Spinal cord (tissue), 10 donors: ENCODE results near the gene RBM3. TPM values are rescaled to one million over a fixed set of nuclear protein-coding genes. Genes with fewer than 3 reads are reported as not detected.
A peak's percentile ranks its signal among the peaks of the same experiment; 100 is the strongest.

ENCODE experiments used
- DNase-seq, 6 donors: peaks; one replicate each; pipeline versions ENCODE4 v3.0.0 to v3.0.0-alpha.2; 2013 to 2015; ENCODE audit warnings: low spot score in 6 of 6, low read depth in 4 of 6
- H3K27ac ChIP-seq: one replicate; pipeline ENCODE4 v1.5.1; 2013; ENCODE audit warnings: low read depth, low read length, control low read depth
- H3K27me3 ChIP-seq: one replicate; pipeline ENCODE4 v1.6.1; 2013; ENCODE audit warnings: low read length; ENCODE audit not compliant: control insufficient read depth, insufficient read depth
- H3K36me3 ChIP-seq: one replicate; pipeline ENCODE4 v1.6.1; 2013; ENCODE audit warnings: low read length; ENCODE audit not compliant: control insufficient read depth, insufficient read depth
- H3K4me1 ChIP-seq: one replicate; pipeline ENCODE4 v1.6.1; 2013; ENCODE audit warnings: low read length; ENCODE audit not compliant: control insufficient read depth, insufficient read depth
- H3K4me3 ChIP-seq: one replicate; pipeline ENCODE4 v1.5.1; 2013; ENCODE audit warnings: low read depth, low read length, control low read depth
- H3K9me3 ChIP-seq: one replicate; pipeline ENCODE4 v1.6.1; 2013; ENCODE audit warnings: low read length; ENCODE audit not compliant: control insufficient read depth, insufficient read depth
- WGBS: methylation state at CpG from one replicate; pipeline ENCODE4 v1.1.5; 2013; ENCODE audit warnings: missing lambda C conversion rate; ENCODE audit not compliant: insufficient coverage; 5-methylcytosine and 5-hydroxymethylcytosine counted together
- polyA plus RNA-seq, 2 donors: library from polyadenylated mRNA; unstranded; fragments of 120-200 nt; gene quantifications; one replicate each; pipeline ENCODE4 v1.2.1, GENCODE V29; 2013; ENCODE audit not compliant: insufficient read length in 2 of 2
- total RNA-seq, 2 donors: library from RNA; depleted of rRNA in 1 of 2; stranded (reverse); fragments of 120-200 nt in 1 of 2; fragments of >200 nt in 1 of 2; gene quantifications; one replicate each; pipeline versions ENCODE4 v1.2.3 to v1.2.4, GENCODE V29; 2013 to 2014
- donor health status: healthy.

Gene RBM3
- total and polyA plus RNA-seq, 4 donors, result 116 to 254 (median 187) TPM

- no peak overlapping the region for H3K27ac ChIP-seq
- no peak for DNase-seq
These were observed 17.0 kb downstream of the RBM3 start for GRCh38 chrX:48591255-48591791.

DNA sequence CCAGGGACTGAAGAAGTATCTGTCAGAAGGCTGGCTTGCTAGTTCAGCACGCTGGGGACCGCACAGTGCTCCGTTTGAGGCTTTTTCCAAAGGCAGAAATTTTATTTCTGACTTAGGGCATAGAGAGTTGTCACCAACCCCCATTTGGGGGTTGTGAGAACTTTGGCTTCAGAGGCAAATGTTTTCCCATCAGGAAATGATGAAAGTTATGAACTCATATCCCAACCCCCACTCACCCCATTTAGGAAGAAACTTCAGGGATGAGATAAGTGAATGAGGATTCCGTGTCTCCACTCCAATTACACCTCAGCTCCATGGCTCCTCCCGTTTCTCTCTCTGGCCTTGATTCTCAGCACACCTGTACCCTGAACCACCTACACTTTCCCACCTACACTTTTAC, 18.7 kb downstream of the RBM3 start:
- Histone ChIP-seq H3K4me3 (no peak overlapping the region), H3K27ac (no peak overlapping the region), H3K9me3 (no peaks in the 10 kb centered on the region), H3K4me1 (peaks cover under 1% of the 10 kb centered on the region), H3K36me3 (no peaks in the 10 kb centered on the region), H3K27me3 (no peaks in the 10 kb centered on the region)
- WGBS, result 78% methylated on average over 5 of the region's 5 CpGs
- DNase-seq, result no peak

More at GRCh38 chrX:48591255-48591791, 17.0 kb downstream of the RBM3 start:
- Histone ChIP-seq H3K9me3 (no peaks in the 10 kb centered on the region), H3K4me1 (no peaks in the 10 kb centered on the region), H3K36me3 (no peaks in the 10 kb centered on the region), H3K4me3 (no peak overlapping the region), H3K27me3 (no peaks in the 10 kb centered on the region)
- 77% methylated on average over 7 of the region's 9 CpGs for WGBS

DNA sequence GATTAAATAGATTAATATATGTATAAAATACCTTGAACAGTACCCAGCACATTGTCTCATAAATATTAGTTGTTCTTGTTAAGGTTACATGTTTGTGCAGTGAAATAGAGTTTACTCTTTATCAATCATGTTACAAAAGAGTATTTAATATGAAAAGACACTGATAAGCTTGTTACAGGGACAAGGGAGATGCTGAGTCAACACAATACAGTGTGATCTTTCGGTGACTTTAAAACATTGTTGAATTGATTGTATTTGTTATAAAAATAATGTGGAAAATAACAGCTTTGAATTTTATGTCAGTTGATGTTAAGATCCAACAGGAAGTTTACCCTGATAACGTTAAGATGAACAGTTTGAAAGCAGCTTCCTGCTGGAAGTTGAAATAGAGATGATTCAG, 21.6 kb downstream of the RBM3 start:
- H3K27ac ChIP-seq, result no peak overlapping the region
- H3K4me1 ChIP-seq, result peaks cover 10% of the 10 kb centered on the region
- WGBS, result 50% methylated on average over 1 of the region's 2 CpGs
- no peak overlapping the region for H3K4me3 ChIP-seq
- no peaks in the 10 kb centered on the region for H3K9me3 ChIP-seq
- no peak for DNase-seq
- peaks cover 23% of the 10 kb centered on the region for H3K36me3 ChIP-seq
- H3K27me3 ChIP-seq, result no peaks in the 10 kb centered on the region

DNA sequence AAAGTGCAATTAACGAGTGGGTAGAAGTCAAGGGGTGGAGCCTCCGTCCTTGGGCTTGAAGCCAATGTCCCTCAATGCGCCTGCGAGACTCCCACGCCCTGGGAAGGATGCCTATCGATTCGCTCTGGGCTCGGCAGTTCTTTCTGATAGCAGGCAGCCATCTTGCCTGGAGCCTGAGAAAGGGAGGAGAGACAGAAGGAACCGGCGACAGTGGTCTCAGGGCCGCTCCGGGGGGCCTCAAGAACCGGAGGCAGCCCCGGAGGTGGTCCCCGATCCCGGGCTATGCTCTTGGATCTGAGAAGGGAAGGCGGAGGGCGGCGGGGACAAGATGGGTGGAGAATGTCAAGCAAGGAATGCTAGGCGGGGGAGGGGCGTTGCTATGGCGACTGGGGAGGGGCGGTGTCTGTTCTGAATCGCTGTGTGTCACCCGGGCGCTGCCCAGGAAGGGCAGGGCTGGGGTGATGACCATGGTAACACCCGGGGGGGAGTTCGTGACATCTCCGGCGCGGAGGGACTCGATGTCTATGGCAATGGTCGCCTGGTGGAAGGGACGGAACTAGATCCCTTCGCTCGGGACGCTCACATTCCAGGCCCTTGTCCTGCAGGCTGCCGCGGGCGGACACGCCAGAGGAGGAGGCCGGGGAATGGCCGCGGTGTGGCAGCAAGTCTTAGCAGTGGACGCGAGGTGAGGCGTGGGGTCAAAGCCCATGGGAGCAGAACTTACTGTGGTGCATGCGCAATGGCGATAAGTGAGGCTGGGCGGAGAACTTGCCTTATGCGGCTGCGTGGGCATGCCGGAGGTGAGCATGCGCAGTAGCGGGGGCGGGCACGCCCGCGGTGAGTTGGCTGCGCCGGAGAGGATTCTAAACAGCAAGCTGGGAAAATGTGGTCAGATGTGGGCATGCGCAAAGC, 23.3 kb downstream of the RBM3 start, which contains the start of gene WDR13:
Gene WDR13 (plus strand): TSS at position 140 of the 912 bp plus-strand sequence. CDS start 505 bp downstream, at position 645.
- Histone ChIP-seq H3K4me3 (peak within 1 kb of the TSS; percentile 76), H3K9me3 (no peaks in the 10 kb centered on the region), H3K27me3 (no peaks in the 10 kb centered on the region), H3K36me3 (peaks cover 38% of the 10 kb centered on the region), H3K27ac (peak within 1 kb of the TSS; percentile 99), H3K4me1 (peaks cover 10% of the 10 kb centered on the region)
- 31% methylated on average over 60 of the region's 62 CpGs for WGBS
- DNase-seq, result peak; percentile 71 to 98 (median 78)

- Histone ChIP-seq H3K4me3 (peak overlapping the region; percentile 76), H3K27me3 (no peaks in the 10 kb centered on the region), H3K27ac (no peak overlapping the region), H3K4me1 (peaks cover 10% of the 10 kb centered on the region), H3K36me3 (peaks cover 42% of the 10 kb centered on the region), H3K9me3 (no peaks in the 10 kb centered on the region)
- DNase-seq, result no peak
- 90% methylated on average over 24 of the region's 25 CpGs for WGBS
These were observed 24.3 kb downstream of the RBM3 start for GRCh38 chrX:48598614-48599013.

DNA sequence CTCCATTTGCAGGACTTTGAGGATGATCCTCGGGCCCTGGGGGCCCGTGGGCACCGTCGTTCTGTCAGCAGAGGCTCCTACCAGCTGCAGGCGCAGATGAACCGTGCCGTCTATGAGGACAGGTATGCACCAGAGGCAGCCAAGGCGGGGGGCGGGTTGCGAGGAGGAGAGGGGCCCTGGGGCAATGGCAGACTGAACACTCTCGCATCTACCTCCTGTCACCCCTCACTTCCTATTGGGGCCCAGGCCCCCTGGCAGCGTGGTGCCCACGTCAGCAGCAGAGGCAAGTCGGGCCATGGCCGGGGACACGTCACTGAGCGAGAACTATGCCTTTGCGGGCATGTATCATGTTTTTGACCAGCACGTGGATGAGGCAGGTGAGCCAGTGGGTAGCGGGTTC, 25.1 kb downstream of the RBM3 start:
- 90% methylated on average over 19 of the region's 20 CpGs for WGBS
- H3K36me3 ChIP-seq, result peaks cover 48% of the 10 kb centered on the region
- no peak overlapping the region for H3K4me3 ChIP-seq
- DNase-seq, result no peak
- no peaks in the 10 kb centered on the region for H3K9me3 ChIP-seq
- H3K27me3 ChIP-seq, result no peaks in the 10 kb centered on the region
- H3K4me1 ChIP-seq, result peaks cover 10% of the 10 kb centered on the region
- H3K27ac ChIP-seq, result no peak overlapping the region

GRCh38 chrX:48600226-48600625, 25.9 kb downstream of the RBM3 start:
- Histone ChIP-seq H3K9me3 (no peaks in the 10 kb centered on the region), H3K4me3 (no peak overlapping the region), H3K4me1 (peaks cover 10% of the 10 kb centered on the region), H3K27me3 (no peaks in the 10 kb centered on the region), H3K36me3 (peaks cover 57% of the 10 kb centered on the region), H3K27ac (no peak overlapping the region)
- no peak for DNase-seq
- WGBS, result 82% methylated on average over 15 of the region's 19 CpGs

DNA sequence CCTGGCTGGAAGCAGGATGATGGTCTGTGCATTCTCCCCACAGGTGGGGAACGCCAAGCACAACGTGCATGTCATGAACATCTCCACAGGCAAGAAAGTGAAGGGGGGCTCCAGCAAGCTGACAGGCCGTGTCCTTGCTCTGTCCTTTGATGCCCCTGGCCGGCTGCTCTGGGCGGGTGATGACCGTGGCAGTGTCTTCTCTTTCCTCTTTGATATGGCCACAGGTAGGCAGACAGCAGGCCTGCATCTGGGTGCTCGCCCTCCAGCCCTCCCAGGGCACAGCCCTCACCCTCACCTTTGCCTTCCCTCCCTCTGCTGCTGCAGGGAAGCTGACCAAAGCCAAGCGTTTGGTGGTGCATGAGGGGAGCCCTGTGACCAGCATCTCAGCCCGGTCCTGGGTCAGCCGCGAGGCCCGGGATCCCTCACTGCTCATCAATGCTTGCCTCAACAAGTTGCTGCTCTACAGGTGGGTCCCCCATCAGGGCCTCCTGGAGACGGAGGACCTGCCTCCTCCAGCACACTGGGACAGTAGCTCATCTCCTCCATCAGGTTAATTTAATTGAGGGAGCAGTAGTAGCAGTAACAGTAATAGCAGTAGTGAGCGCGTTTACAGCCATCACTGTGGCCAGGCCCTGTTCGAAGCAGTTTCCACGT, 27.6 kb downstream of the RBM3 start:
- H3K4me3 ChIP-seq, result no peak overlapping the region
- H3K36me3 ChIP-seq, result peaks cover 61% of the 10 kb centered on the region
- no peak overlapping the region for H3K27ac ChIP-seq
- 75% methylated on average over 12 of the region's 17 CpGs for WGBS
- peaks cover 10% of the 10 kb centered on the region for H3K4me1 ChIP-seq
- DNase-seq, result no peak
- no peaks in the 10 kb centered on the region for H3K27me3 ChIP-seq
- H3K9me3 ChIP-seq, result no peaks in the 10 kb centered on the region

GRCh38 chrX:48604701-48605100, 30.4 kb downstream of the RBM3 start:
- Histone ChIP-seq H3K4me1 (no peaks in the 10 kb centered on the region), H3K4me3 (no peak overlapping the region), H3K9me3 (no peaks in the 10 kb centered on the region), H3K27me3 (no peaks in the 10 kb centered on the region), H3K36me3 (peaks cover 48% of the 10 kb centered on the region), H3K27ac (no peak overlapping the region)
- no peak for DNase-seq
- 82% methylated on average over 15 of the region's 16 CpGs for WGBS
